SHP77 (cell line): ENCODE results near the gene KRT27.
"Not testable (repeated sequence)": the region's sequence is repeated elsewhere in the genome, so short reads cannot be mapped to it uniquely, and the experiment has no call there.

ENCODE experiments used
- DNase-seq, 2 experiments: peaks; one replicate each; lab custom pipeline; 2025; lab: John Stamatoyannopoulos, UW

Gene KRT27

GRCh38 chr17:40782450-40782849, at the start of gene KRT27:
Gene KRT27, minus strand, starts transcription at chr17:40782550. Its CDS starts 57 bp downstream, at chr17:40782493.
- no peak for DNase-seq

GRCh38 chr17:40830085-40830776, 47.9 kb upstream of the KRT27 start:
- DNase-seq: no peak

DNA sequence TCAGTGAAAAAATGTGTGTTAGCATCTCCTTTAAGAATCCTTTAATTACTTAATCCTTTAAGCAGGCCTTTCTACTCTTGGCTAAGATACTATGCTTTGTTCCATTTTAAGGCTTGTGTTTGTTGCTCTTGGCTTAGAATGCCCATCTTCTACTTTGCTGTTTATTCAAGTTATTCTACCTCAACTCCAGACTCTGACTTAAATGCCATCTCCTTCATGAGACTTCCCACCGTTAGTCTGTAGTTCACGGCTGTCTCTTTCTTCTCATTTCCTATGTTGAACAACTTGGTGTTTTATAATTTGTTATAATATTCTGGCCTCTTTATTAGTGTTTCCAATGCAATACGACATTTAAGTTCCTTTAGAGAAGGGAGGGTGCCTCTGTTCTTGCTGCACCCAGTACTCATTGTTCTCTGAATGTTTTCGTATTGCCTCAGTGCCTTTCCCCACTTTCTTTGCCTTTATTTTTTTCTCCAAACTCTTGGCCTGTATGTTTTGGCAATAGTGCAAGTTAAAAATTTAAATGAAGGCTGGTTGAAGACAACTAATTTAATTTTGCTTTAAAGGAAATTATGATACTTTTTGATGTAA, 46.2 kb upstream of the KRT27 start:
- no peak for DNase-seq

DNA sequence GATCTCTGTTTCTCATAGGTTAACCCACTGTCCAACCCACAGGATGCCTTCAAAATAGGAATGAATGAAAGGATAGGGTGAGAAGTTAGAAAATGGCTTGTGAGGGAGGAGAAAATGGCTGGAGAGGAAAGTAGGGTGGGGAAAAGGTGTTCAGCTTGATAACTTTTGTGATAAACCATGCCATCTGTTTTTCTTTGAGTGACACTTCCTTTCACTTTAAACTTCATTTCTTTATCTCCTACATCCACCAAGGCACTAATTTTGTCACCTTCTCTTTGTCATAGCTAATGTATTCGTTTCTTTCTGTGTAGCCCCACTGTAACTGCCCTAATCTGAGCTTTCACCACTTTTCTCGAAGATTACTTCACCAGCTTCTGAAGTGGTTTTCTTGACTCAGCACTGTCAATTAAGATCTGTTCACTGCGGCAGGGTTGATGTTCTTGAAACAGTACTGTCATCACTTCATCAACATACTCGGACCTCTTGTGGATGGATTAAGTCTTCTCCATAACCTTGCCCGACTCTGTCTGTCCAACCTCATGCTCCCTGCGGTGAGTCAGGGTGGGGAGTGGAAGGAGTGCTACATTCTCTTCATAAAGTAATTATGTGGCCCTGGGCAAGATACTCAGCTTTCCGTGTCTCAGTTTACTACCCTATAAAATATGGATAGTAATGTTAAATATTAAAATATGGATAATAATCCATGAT, 45.5 kb upstream of the KRT27 start:
- no peak for DNase-seq

DNA sequence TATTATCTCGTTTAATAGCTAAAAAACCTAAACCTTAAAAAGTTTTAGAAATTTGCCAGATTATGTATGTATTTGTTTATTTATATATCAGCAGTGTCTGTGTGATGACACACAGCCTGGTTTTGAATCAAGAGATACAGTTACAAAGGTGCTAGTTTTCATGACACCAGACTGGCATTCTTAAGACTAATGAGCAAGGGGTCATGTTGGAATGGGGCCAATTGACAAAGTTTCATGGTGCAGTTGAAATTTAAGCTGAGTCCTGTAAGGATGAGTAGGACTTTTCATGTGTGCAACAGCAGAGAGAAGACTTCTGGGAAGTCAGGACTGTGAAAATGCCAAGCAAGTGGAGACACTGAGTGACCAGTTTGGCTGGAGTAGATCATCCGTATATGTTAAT, 43.2 kb upstream of the KRT27 start:
- DNase-seq: no peak

DNA sequence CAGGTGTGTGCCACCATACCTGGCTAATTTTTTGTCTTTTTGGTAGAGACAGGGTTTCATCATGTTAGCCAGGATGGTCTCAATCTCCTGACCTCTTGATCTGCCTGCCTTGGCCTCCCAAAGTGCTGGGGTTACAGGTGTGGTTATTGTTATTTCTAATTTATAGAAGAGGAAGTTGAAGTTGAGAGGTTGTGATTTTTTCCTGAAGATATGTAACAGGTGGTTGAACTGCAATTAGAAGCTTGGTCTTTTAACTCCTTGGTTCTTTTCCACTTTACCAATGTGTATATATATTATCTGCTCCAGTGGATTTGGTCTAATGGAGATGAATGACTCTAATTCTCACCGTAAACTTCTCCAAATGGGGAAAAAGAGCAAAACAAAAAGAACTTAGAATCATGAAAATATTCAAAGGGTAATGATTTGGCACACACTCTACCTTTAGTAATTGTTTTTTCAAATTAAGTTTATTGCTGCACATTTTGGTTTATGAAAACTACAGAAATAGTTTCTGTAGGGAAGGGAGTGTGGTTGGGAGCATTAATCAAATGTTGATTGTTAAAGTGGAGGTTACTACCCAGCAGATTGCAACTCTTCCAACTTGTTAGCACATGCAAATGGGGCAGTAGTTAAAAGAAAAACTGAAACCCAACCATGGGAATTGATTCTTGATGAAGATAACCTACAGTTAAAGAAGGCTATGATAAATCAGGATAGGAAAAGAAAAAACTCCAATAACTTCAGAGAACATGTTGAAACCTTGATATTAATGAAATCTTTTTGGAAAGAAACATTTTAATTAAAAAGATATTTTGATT, 41.9 kb upstream of the KRT27 start:
- no peak for DNase-seq

- no peak for DNase-seq
Observed at GRCh38 chr17:40822132-40822812, 39.9 kb upstream of the KRT27 start, which contains the start of gene KRT10. Gene KRT10, minus strand, starts transcription at chr17:40822614. Its CDS starts 29 bp downstream, at chr17:40822585.

DNA sequence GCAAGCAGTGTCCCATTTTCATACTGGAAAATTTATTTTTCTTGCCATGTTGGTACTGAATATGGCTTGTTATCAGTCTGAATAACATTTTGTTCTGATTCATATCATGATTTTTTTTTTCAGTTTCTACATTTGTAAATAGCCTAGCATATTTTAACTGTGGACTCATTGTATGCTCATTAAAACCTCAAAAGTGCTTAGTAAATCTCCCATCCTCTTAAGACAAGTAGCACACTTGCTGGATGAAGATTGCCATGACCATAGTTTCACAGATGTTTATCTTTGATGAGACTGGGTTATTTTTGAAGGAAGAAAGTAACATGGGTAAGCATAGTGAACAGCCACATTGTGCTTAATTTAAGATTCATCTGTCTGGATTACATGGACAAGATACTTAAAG, 39.2 kb upstream of the KRT27 start:
- no peak for DNase-seq

GRCh38 chr17:40820228-40820838, 38.0 kb upstream of the KRT27 start:
- no peak for DNase-seq

DNA sequence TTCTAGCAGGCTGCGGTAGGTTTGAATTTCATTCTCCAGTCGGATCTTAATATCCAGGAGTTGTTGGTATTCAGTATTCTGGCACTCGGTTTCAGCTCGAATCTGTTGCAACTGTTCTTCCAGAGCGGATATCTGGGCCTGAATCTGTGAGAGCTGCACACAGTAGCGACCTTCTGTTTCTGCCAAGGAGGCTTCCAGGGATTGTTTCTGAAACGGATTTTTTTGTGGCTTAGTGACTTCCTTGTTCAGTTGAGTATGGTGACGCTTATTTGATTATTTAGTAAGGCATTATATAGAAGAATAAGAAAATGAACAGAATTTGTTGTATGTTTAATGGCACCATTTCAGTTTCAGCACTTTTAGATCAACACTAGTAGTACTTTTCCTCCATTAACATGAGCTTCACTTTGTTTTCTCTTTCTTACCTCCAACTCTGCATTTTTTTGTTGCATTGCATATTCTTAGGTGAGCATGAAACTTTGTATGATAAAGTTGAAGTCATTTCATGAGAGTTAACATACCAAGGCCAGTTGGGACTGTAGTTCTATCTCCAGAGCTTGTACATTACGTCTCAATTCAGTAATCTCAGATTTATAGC, 37.3 kb upstream of the KRT27 start:
- peak in 1 of 2 experiments; percentile 2 for DNase-seq

GRCh38 chr17:40818733-40819527, 36.6 kb upstream of the KRT27 start:
- DNase-seq: peak; percentile 52 to 71

DNA sequence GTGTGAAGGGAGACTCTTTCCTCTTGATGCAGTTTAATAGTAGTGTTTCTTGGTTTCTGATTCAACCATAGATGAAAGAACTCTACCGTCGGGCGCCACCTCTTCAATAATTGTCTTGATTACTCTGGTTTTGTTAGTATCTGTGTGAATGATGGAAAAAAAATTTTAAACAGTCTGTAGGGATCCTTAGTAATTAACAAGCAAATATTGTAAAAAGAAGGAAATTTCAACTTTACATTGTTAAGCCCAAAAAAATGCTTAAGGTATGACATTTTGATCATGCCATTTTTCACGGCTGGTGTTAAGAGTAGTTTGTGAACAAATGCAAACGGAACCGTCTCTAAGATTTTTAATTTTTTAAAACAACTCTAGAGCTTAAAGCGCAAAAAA, 36.0 kb upstream of the KRT27 start:
- DNase-seq: no peak

GRCh38 chr17:40817103-40817682, 34.8 kb upstream of the KRT27 start:
- DNase-seq: no peak

- no peak for DNase-seq
Observed at GRCh38 chr17:40816569-40816968, 34.2 kb upstream of the KRT27 start.

- DNase-seq: no peak
Observed at GRCh38 chr17:40815381-40815780, 33.0 kb upstream of the KRT27 start.

DNA sequence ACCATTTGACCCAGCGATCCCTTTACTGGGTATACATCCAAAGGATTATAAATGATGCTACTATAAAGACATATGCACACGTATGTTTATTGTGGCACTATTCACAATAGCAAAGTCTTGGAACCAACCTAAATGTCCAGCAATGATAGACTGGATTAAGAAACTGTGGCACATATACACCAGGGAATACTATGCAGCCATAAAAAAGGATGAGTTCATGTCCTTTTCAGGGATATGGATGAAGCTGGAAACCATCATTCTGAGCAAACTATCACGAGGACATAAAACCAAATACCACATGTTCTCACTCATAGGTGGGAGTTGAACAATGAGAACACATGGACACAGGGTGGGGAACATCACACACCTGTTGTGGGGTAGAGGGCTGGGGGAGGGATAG, 32.3 kb upstream of the KRT27 start:
- DNase-seq: not testable (repeated sequence)

GRCh38 chr17:40813804-40814203, 31.5 kb upstream of the KRT27 start:
- no peak for DNase-seq

GRCh38 chr17:40812639-40813038, 30.3 kb upstream of the KRT27 start:
- no peak for DNase-seq

- DNase-seq: no peak
Observed at GRCh38 chr17:40810494-40810893, 28.1 kb upstream of the KRT27 start.
